GM21786 (cell line): ENCODE data around the gene ORC5.
"Not testable (repeated sequence)": the region's sequence is repeated elsewhere in the genome, so short reads cannot be mapped to it uniquely, and the experiment has no call there.

Experiments used
- ATAC-seq: cut with Tn5 transposase; IDR thresholded peaks from one replicate; pipeline ENCODE4 v1.9.1; 2021; ENCODE audit not compliant: unreplicated experiment

The ORC5 gene

GRCh38 chr7:104207731-104208420 lies at the start of gene ORC5:
ORC5 (minus strand) TSS chr7:104208013; CDS start chr7:104207904, 109 bp downstream.
- peak; percentile 99 for ATAC-seq

DNA sequence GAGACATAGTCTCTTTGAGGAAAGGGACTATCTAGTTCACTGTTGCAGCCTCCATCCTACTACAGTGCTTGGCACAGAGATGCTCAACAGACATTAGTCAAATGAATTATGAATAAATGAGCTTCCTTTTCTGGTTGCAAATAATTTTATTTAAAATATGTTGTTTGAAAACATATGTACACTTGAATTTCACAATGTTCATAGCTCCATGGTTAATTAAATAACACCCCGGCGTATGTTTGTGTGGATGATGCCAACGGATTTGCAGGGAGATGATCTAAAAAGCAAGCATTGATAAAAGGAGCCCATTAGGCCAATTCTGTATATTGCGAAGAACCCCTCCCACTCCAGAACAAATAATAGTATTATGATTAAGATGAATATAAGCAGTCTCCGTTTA lies 47.8 kb upstream of the ORC5 start:
- no peak for ATAC-seq

GRCh38 chr7:104255194-104255593 lies 47.4 kb upstream of the ORC5 start:
- ATAC-seq: no peak

DNA sequence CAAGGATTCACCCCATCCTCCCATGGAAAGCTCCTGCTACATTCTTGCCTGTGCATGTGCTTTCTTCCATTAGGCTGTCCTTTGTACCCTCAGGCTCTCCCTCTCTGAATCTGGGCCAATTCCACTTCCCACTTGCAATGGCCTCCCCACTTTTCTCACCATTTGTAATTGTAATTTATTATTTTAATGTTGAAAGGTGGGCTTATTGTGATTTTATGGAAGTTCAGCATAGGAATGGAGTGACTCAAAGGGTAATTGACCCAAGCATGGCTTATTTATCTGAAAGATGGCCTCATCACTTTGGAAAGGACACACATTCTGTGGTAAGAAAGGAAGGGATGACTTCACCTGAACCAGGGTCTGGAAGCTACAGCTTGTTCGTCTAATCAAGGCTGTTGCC lies 46.9 kb upstream of the ORC5 start:
- ATAC-seq: no peak

DNA sequence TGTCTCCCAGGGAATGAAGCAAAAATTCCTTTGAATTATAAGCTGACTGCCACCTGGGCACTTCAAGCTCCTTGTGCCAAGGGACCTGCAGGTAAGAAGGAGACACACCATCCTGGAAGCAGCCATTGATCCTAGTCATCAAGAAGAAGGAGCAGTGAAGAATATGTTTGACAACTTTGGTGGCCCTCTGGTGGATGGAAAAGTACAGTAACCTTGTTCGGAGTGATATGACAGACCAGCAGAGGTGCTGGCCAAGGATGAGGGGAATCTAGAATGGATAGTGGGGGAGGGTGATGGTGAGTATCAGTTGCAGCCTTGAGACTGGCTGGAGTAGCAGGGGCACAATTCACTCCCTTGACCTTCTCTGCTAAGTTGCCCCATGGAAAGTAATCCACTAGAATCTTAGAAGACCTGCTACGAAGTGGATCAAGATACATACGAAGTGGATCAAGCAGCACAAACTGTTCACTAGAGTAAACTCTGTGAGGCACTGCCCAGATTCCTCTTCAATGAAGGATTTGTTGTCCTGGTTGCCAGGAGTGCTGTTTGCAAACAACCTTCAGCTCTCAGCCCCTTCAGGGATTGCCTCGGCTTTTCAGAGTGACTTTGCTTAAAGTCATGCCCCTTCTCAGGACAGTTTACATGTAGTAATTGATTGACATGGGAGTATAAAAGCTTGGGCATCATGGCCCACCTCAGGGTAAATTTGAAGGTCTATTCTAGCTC lies 44.8 kb upstream of the ORC5 start:
- ATAC-seq: no peak

GRCh38 chr7:104242638-104243037 lies 34.8 kb upstream of the ORC5 start:
- ATAC-seq: no peak

- ATAC-seq: no peak
Observed at GRCh38 chr7:104241538-104242209, 33.9 kb upstream of the ORC5 start.

DNA sequence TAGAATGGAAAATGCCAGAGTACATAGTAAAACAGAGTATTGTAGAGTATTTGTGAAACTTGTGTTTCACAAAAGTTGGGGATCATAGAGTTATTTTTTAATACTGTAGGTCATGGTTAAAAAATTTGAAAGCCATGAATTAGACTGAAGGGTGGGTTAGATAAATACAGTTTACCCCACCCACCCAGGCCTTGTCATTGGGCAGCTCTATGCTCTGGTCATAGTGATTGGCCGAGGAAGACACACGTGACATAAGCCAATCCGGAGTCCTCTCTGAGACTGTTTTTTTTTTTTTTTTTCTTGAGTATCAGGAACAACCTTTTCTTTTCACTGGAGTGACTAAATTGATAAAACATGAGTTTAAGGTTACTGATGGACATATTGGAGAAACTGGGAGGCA lies 33.3 kb upstream of the ORC5 start:
- no peak for ATAC-seq

DNA sequence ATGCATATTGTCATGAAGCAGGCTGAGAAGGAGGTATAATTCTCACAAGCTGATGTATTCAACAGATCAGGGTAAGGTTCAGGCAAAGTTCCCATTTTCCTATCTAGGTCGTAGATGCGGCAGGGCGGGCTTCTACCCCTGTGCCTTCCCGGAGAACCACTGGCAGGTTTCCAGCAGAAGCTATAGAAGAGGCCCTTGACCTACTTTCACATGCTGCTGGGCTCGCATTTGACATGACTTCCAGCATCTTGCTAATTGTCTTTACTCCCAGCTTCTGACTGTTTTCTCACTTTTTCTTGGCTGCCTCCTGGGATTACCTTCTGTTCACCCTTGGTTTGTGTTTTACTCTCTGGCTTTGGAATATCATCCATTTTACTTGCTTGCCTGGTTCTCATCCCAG lies 32.6 kb upstream of the ORC5 start:
- no peak for ATAC-seq

DNA sequence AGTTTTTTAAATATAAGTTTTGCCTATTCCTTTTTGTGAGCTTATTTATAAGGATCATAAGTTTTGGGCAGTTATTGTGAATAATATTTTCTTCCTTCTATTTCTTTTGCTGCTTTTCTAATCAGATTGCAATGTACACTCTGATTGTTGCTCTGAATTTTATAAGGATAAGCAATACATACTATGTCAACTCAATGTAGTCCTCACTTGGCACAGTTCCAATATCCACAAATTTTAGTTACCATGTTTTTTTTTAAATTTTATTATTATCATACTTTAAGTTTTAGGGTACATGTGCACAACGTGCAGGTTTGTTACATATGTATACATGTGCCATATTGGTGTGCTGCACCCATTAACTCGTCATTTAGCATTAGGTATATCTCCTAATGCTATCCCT lies 27.2 kb upstream of the ORC5 start:
- not testable (repeated sequence) for ATAC-seq

- peak; percentile 95 for ATAC-seq
Observed at GRCh38 chr7:104231054-104232046, 23.5 kb upstream of the ORC5 start.

DNA sequence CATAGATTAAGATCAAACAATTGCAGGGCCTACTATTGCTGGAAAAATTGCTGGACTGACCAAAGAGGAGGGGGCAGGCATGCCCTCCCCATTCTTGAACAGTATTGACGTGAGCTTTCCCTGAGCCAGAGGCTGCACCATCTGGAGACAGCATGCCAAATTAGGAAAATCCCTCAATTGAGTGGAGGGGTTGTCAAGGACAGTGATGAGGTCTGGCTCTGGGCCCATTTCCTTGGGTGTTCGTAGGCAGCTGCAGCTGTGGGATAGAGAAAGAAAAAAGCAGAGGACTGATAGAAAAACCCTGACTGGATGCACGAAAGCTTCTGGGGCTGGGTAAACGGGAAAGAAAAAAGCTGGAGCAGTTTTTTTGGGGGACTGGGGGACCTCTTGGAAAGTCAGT lies 22.8 kb upstream of the ORC5 start:
- no peak for ATAC-seq

- ATAC-seq: no peak
Observed at GRCh38 chr7:104228442-104228841, 20.6 kb upstream of the ORC5 start.

GRCh38 chr7:104225451-104225850 lies 17.6 kb upstream of the ORC5 start:
- no peak for ATAC-seq

GRCh38 chr7:104217620-104218019 lies 9.8 kb upstream of the ORC5 start:
- ATAC-seq: no peak

GRCh38 chr7:104209063-104209462 lies 1.2 kb upstream of the ORC5 start:
- no peak for ATAC-seq

- ATAC-seq: no peak
Observed at GRCh38 chr7:104208421-104208780, 588 bp upstream of the ORC5 start.

GRCh38 chr7:104207348-104207730 lies 474 bp downstream of the ORC5 start:
- ATAC-seq: peak; percentile 26

DNA sequence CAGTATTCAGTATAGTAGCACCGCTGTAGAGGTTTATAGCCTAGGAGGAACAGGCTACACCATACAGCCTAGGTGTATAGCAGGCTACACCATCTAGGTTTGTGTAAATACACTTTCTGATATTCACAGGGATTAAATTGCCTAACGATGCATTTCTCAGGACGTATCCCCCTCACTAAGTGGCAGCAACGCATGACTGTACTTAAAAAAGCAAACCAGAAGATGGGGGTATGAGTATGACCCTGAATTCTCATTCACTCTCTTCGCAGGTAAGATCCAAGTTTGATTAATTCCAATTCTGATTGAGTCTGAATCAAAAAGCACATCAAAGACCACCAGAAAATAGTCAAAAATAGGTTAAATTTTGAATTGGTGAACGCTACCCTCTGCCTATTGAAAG lies 972 bp downstream of the ORC5 start:
- no peak for ATAC-seq

DNA sequence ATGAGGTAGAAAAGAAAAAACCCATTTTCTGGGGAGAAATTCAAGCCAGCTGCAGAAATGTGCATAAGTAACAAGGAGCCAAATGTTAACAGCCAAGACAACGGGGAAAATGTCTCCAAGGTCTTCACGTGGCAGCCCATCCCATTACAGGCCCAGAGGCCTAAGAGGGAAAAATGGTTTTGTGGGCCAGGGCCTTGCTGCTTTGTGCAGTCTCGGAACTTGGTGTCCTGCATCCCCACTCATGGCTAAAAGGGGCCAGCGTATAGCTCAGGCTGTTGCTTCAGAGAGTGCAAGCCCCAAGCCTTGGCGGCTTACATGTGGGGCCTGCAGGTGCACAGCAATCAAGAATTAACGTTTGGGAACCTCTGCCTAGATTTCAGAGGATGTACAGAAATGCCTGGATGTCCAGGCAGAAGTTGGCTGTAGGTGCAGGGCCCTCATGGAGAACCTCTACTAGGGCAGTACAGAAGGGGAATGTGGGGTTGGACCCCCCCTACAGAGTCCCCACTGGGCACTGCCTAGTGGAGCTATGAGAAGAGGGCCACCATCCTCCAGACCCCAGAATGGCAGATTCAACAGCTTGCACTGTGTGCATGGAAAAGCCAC lies 9.0 kb downstream of the ORC5 start:
- no peak for ATAC-seq

GRCh38 chr7:104196161-104196560 lies 11.7 kb downstream of the ORC5 start:
- no peak for ATAC-seq
